22Rv1 (cell line): Measurements from ENCODE around the gene CCDC200.

Experiments used
- ZFX ChIP-seq: fragments of 450-650 bp; IDR thresholded peaks from 2 replicates; pipeline ENCODE4 v1.6.1; 2017; ENCODE audit warnings: antibody characterized with exemption, borderline replicate concordance
- TF ChIP-seq, protein P1 (sequence below): fragments of 450-650 bp; IDR thresholded peaks from 2 replicates; pipeline ENCODE4 v1.5.1; 2017; ENCODE audit warnings: mild to moderate bottlenecking

- TF ChIP-seq, protein P1, sequence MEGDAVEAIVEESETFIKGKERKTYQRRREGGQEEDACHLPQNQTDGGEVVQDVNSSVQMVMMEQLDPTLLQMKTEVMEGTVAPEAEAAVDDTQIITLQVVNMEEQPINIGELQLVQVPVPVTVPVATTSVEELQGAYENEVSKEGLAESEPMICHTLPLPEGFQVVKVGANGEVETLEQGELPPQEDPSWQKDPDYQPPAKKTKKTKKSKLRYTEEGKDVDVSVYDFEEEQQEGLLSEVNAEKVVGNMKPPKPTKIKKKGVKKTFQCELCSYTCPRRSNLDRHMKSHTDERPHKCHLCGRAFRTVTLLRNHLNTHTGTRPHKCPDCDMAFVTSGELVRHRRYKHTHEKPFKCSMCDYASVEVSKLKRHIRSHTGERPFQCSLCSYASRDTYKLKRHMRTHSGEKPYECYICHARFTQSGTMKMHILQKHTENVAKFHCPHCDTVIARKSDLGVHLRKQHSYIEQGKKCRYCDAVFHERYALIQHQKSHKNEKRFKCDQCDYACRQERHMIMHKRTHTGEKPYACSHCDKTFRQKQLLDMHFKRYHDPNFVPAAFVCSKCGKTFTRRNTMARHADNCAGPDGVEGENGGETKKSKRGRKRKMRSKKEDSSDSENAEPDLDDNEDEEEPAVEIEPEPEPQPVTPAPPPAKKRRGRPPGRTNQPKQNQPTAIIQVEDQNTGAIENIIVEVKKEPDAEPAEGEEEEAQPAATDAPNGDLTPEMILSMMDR = no peak
- no peak for TF ChIP-seq ZFX
Measured at GRCh38 chr17:43226393-43226792, 2.0 kb downstream of the CCDC200 start.
